Activated CD4-positive, CD25-positive, alpha-beta regulatory T cell treated with anti-CD3 and anti-CD28 coated beads, Interleukin-2, amount 50 U/mL, for 24 hours (primary cell): ENCODE data around the gene CDK19.
A peak's percentile ranks its signal among the peaks of the same experiment; 100 is the strongest.
"Not testable (repeated sequence)": the region's sequence is repeated elsewhere in the genome, so short reads cannot be mapped to it uniquely, and the experiment has no call there.

ENCODE experiments used
- ATAC-seq, 2 donors: fragments of 150-1000 bp; cut with Tn5 transposase; one replicate each; pipeline ENCODE4 v1.10.0; 2021; ENCODE audit warnings: mild to moderate bottlenecking in 1 of 2, moderate library complexity in 1 of 2

CDK19 gene

GRCh38 chr6:110755411-110755834, 59.8 kb downstream of the CDK19 start:
- ATAC-seq = no peak

GRCh38 chr6:110753936-110754668, 61.2 kb downstream of the CDK19 start:
- ATAC-seq = not testable (repeated sequence)

GRCh38 chr6:110748453-110748852, 66.8 kb downstream of the CDK19 start:
- no peak for ATAC-seq

- no peak for ATAC-seq
Measured at GRCh38 chr6:110746680-110747079, 68.6 kb downstream of the CDK19 start.

GRCh38 chr6:110744991-110745390, 70.3 kb downstream of the CDK19 start:
- ATAC-seq = no peak

GRCh38 chr6:110742552-110742951, 72.7 kb downstream of the CDK19 start:
- ATAC-seq = not testable (repeated sequence)

- no peak for ATAC-seq
Measured at GRCh38 chr6:110741517-110741916, 73.8 kb downstream of the CDK19 start.

- ATAC-seq = no peak
Measured at GRCh38 chr6:110738899-110739365, 76.3 kb downstream of the CDK19 start.

- ATAC-seq = no peak
Measured at GRCh38 chr6:110735666-110736065, 79.6 kb downstream of the CDK19 start.

GRCh38 chr6:110731898-110732297, 83.4 kb downstream of the CDK19 start:
- ATAC-seq = no peak

- ATAC-seq = no peak
Measured at GRCh38 chr6:110731196-110731595, 84.1 kb downstream of the CDK19 start.

- ATAC-seq = peak in 1 of 2 donors; percentile 49
Measured at GRCh38 chr6:110728501-110728900, 86.8 kb downstream of the CDK19 start.

- no peak for ATAC-seq
Measured at GRCh38 chr6:110723017-110723416, 92.3 kb downstream of the CDK19 start.

GRCh38 chr6:110720066-110720465, 95.2 kb downstream of the CDK19 start:
- ATAC-seq = no peak

- not testable (repeated sequence) for ATAC-seq
Measured at GRCh38 chr6:110719601-110720000, 95.7 kb downstream of the CDK19 start.

- no peak for ATAC-seq
Measured at GRCh38 chr6:110714143-110714542, 101.1 kb downstream of the CDK19 start.

GRCh38 chr6:110712238-110712637, 103.0 kb downstream of the CDK19 start:
- no peak for ATAC-seq

- no peak for ATAC-seq
Measured at GRCh38 chr6:110710115-110710514, 105.2 kb downstream of the CDK19 start.

GRCh38 chr6:110708295-110708950, 106.8 kb downstream of the CDK19 start:
- no peak for ATAC-seq

- ATAC-seq = no peak
Measured at GRCh38 chr6:110705543-110705942, 109.7 kb downstream of the CDK19 start.

GRCh38 chr6:110703906-110704594, 111.2 kb downstream of the CDK19 start:
- no peak for ATAC-seq

GRCh38 chr6:110703010-110703905, 112.0 kb downstream of the CDK19 start:
- peak; percentile 17 to 62 for ATAC-seq

GRCh38 chr6:110699780-110700179, 115.5 kb downstream of the CDK19 start:
- no peak for ATAC-seq
